GM20000 (cell line): ENCODE data around the gene AFF1.
"Not testable (repeated sequence)": the region's sequence is repeated elsewhere in the genome, so short reads cannot be mapped to it uniquely, and the experiment has no call there.

Experiments
- DNase-seq: peaks from one replicate; pipeline ENCODE4 v3.0.0; 2012; ENCODE audit warnings: low spot score
- CTCF ChIP-seq: IDR thresholded peaks from 2 replicates; pipeline ENCODE4 v1.5.1; 2012; ENCODE audit warnings: mild to moderate bottlenecking, control low read depth; ENCODE audit errors: extremely low read depth, missing control alignments

The AFF1 gene

GRCh38 chr4:87076690-87077358 lies 142.0 kb downstream of the AFF1 start:
- TF ChIP-seq CTCF, result no peak

GRCh38 chr4:87077914-87078585 lies 143.2 kb downstream of the AFF1 start:
- TF ChIP-seq CTCF, result no peak
- DNase-seq, result no peak

More at GRCh38 chr4:87076690-87077358, 142.0 kb downstream of the AFF1 start:
- no peak for DNase-seq

- DNase-seq, result no peak
Measured at GRCh38 chr4:87078987-87079486, 144.2 kb downstream of the AFF1 start.

GRCh38 chr4:87079967-87080366 lies 145.2 kb downstream of the AFF1 start:
- TF ChIP-seq CTCF, result no peak
- no peak for DNase-seq

More at GRCh38 chr4:87078987-87079486, 144.2 kb downstream of the AFF1 start:
- no peak for TF ChIP-seq CTCF

- TF ChIP-seq CTCF, result no peak
- no peak for DNase-seq
Measured at GRCh38 chr4:87080462-87080861, 145.7 kb downstream of the AFF1 start.

GRCh38 chr4:87081826-87082225 lies 147.0 kb downstream of the AFF1 start:
- TF ChIP-seq CTCF, result no peak
- DNase-seq, result no peak

- DNase-seq, result not testable (repeated sequence)
Measured at GRCh38 chr4:87085732-87086131, 150.9 kb downstream of the AFF1 start.
